ENCODE measurements around the gene PECR.

DNA sequence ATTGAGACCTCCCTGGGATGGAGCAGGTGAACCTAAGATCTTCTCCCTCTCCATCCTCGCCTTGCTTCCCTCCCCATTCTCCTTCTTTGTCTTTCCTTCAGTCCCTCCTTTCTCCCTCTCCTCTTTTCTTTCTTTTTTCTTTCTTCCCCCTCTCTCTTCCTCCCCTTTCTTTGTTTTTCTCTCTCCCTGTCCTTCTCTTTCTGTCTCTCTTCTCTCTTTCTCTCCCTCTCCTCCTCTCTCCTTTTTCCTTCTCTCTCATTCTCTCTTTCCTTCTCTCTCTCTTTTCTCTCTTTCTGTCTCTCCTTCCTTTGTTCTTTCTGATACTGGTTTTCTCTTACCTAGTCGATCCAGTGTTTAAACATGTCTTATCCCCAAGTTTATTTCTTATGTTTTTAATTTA is 78.9 kb downstream of the PECR start:
- TF ChIP-seq, protein P1, sequence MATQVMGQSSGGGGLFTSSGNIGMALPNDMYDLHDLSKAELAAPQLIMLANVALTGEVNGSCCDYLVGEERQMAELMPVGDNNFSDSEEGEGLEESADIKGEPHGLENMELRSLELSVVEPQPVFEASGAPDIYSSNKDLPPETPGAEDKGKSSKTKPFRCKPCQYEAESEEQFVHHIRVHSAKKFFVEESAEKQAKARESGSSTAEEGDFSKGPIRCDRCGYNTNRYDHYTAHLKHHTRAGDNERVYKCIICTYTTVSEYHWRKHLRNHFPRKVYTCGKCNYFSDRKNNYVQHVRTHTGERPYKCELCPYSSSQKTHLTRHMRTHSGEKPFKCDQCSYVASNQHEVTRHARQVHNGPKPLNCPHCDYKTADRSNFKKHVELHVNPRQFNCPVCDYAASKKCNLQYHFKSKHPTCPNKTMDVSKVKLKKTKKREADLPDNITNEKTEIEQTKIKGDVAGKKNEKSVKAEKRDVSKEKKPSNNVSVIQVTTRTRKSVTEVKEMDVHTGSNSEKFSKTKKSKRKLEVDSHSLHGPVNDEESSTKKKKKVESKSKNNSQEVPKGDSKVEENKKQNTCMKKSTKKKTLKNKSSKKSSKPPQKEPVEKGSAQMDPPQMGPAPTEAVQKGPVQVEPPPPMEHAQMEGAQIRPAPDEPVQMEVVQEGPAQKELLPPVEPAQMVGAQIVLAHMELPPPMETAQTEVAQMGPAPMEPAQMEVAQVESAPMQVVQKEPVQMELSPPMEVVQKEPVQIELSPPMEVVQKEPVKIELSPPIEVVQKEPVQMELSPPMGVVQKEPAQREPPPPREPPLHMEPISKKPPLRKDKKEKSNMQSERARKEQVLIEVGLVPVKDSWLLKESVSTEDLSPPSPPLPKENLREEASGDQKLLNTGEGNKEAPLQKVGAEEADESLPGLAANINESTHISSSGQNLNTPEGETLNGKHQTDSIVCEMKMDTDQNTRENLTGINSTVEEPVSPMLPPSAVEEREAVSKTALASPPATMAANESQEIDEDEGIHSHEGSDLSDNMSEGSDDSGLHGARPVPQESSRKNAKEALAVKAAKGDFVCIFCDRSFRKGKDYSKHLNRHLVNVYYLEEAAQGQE (IDR thresholded peaks at IDR 0.05; ENCODE audit: low read depth, low read length) = no peak
- TF ChIP-seq HCFC1 (IDR thresholded peaks at IDR 0.05; ENCODE audit: low read length) (no peak), EZH2 (IDR thresholded peaks at IDR 0.05; ENCODE audit: borderline replicate concordance, control insufficient read depth, low read depth, low read length) (no peak), BCL11A (IDR thresholded peaks at IDR 0.05; ENCODE audit: low read depth, low read length) (no peak), POLR2A (IDR thresholded peaks at IDR 0.05; ENCODE audit: low read depth, low read length) (no peak), SIN3A (IDR thresholded peaks at IDR 0.05; ENCODE audit: low read depth, low read length) (no peak), ATF7 (IDR thresholded peaks at IDR 0.05; ENCODE audit: low read depth) (no peak)

Data from GM12878 (cell line).